NCI-H510A (cell line): Measurements from ENCODE around the gene FMNL3.

ENCODE experiments used
- DNase-seq: peaks from one replicate; lab custom pipeline; 2025; lab: John Stamatoyannopoulos, UW

FMNL3 gene

GRCh38 chr12:49673446-49674317 is 33.5 kb downstream of the FMNL3 start:
- DNase-seq, result peak; percentile 74

- no peak for DNase-seq
Measured at GRCh38 chr12:49672301-49673217, 34.6 kb downstream of the FMNL3 start.

DNA sequence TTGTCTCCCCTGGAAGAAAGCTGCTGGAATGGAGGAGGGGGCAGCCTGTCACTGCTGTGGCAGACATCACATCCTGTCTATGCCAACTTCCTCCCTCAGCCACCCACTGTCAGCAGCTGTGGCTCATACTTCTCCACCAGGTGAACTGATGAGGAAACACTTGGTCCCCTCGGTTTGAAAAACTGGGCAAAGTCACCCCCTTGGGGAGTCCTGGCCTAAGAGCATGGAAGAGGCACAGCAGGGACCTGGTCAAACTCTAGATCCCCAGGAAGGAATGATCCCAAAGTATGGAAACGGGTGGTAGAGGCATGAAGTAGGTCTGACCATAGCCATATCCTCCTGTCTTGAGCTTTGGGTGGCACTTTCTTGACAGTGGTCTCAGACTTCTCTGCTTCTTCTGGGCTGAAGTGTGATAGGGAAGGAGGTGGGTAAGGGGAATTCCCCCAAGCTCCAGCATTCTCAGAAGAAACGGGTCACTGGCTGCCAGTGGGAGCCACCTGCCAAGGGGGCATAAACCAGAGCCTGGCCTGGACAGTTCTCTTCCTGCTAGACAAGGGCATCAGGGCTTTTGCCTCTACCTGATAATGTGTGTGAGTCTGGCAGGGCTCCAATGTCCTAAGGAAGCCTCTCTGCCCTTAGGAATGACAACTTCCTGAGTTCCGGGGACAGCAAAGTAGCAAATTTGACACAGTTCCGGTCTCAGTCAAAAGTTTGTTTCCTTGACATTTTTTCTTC is 36.0 kb downstream of the FMNL3 start:
- no peak for DNase-seq

GRCh38 chr12:49669796-49670195 is 37.4 kb downstream of the FMNL3 start:
- no peak for DNase-seq

- DNase-seq, result no peak
Measured at GRCh38 chr12:49667325-49668090, 39.7 kb downstream of the FMNL3 start.

GRCh38 chr12:49666176-49666575 is 41.0 kb downstream of the FMNL3 start:
- DNase-seq, result no peak

DNA sequence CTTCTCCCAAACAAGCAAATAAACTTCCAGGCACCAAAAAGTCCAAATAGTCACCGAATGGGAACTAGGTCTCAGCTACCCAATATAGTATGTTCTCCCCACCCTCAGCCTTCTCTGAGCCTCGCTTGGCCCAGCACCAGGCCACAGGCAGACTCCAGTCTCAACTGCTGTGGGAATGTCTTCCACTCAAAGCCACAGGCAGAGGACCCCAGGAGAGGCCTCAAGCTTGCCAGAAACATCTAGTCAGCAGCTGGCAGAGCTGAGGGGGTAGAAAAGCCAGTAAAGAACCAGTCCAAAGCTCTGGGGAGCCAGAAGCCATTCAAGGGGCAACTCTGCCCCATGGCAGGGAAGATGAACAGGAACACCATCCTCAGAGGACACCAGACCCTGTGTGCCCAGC is 41.8 kb downstream of the FMNL3 start:
- no peak for DNase-seq

DNA sequence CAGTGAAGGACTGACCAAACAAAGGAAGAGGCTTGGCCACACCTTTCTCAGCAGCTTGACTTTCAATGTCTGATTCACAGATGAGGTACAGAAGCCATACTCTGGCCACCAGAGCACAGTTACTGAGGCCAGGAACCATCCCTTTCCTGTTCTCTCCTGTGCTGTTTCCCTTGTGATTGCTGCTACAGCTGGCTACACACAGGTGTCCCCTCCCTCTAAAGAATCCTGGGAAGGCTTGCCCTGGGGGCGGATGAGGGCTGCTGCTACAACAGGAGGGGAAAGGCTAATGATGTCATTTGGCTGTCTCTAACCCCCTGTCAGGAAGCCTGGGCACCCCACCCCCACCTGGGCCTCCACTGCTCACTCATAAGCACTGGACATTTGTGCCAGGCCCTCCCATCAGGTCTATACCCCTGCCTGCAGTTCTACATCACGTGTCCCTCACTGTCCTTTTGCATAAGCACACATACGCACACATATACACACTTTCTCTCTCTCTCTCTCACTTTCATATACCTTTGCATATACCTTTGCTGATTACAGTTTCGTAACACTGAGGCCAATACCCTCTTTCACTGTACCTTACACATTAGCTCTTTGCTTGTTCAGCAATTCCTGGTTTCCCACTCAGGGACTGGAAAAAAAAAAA is 42.5 kb downstream of the FMNL3 start:
- DNase-seq, result no peak

- DNase-seq, result no peak
Measured at GRCh38 chr12:49664167-49664566, 43.0 kb downstream of the FMNL3 start.

DNA sequence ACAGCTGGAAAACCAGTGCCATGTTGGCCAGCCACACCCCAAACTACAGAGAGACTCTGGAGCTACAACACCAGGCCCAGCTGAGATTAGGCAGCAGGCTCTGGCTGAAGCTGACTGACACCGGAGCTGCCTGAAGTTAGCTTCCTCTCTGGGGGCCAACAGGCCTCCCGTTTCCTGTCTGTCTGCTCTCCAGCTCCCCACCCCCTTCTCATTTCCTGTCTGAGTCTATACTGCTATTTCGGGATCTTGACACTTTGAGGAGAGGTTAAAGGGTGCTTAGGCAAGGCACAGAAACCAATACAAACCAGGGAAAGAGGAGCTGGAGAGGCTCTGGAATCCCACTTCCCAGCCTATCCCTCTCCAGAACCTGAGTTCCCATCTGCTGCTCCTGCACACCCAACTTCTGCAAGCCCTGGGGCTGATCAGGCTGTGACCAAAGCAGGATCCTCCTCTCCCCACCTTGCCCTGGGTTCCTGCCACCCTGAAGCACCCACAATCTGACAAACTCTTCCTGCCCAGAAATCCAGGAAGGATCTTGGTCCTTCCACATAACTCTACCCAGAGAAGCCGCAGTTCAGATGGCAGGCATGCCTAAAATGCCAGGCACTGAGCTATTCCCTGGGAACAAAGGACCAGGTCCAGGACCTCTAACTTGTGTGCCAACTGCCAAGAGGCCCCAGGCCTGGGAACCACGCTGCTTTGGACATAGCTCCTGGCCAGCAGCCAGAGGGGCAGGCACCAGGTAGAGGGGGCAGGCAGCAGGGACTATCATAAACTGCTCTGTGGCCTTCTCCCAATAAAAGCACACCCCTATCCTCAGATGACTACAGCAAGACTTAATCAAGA is 44.0 kb downstream of the FMNL3 start:
- DNase-seq, result peak; percentile 56

DNA sequence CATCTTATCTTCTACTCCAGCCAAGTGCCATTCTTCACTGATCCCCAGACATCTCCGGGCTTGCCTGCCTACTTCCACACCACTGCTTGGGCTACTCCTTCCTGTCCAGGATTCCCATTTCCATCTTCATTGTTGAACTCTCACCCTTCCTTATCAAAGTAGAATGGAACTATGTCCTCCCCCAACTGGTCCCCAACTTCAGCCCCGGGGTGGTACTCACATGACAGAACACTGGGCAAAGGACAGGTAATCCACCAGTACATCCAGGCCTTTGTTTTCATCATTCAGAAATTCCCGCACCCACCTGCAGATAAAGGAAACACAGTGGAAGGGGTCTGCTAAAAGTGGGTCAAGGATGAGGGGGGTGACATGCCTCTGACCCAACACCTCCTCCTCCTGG is 45.5 kb downstream of the FMNL3 start:
- DNase-seq, result no peak

DNA sequence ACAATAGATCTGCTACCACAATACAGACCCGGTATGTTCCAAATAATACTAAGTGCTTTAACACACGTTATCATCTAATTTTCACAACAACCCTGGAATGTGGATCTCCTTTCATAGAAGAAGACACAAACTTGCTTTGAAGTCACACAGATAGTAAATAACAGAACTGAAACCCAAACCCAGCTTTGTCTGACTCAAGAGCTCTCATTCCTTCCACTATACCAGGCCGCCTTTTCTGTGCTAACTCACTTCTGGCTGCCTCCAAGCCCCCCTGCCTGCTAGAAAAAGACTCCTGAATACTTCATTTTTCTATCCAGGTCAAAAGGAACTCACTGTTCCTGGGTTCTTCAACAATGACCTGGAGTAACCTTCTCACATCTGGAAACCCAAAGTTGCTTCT is 46.0 kb downstream of the FMNL3 start:
- DNase-seq, result no peak

DNA sequence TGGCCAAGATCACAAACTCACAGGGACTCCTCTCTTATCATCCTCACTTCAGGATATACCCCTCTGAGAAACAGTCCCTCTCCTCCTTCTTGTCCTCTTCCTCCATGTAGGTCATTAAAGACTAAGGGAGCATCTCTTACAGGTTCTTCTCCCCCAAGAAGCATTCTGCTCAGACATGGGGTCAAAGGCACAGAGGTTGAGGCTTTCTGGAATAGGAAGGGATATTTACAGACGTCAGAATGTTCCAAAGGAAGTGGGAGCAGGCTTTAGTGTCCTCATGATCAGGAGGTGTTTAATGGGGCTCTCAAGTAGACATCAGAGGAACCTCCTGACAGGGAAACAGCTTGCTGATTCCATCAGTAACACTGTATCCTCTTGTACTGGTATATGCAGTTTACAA is 47.5 kb downstream of the FMNL3 start:
- DNase-seq, result no peak

- no peak for DNase-seq
Measured at GRCh38 chr12:49658276-49658675, 48.9 kb downstream of the FMNL3 start.

DNA sequence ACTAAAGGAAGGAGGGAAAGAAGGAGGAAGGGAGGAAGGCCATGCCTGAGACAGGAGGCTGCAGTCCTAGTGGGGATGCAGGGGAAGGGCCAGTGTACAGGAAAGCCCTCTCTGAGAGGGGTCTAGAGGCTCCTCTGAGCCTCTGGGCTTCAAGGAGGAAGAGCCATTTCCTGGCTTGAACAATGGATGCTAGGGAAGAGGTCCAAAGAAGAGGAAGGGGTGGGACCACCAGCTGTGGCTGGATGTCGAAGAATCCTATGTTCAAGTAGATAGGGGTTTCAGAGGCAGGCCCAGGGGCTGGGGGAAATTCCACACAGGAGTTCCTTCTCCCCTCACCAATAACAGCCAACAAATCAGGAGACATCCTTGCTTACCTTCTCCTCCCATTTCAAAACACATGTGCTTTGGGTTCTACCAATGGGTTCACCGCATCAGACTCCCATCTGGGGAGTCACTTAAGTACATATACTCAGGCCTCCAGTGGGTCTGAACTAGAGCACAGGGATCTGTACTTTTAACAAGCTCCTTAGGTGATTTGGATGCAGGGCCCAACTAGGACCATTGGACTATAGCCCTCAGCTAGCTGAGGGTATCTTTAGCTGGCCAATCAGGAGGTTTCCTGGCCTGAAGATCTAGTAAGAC is 51.5 kb downstream of the FMNL3 start:
- no peak for DNase-seq

DNA sequence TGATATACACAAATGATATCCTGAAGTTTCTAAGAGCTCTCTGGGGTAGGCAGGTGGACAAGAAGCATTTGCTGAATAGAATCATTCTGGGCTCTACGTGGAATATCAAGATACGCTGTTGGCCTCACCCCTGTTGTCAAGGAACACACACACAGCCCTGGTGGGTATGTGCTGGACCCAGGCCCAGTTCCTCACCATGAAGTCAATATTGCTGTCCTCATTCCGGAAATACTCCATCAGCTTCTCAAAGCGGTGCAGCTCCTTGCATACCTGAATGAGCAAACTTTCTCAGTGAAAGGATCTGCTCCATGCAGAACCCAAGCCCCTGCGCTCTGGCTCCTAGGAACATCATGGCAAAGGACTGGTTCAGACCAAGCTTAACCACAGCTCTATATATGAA is 52.5 kb downstream of the FMNL3 start:
- no peak for DNase-seq

DNA sequence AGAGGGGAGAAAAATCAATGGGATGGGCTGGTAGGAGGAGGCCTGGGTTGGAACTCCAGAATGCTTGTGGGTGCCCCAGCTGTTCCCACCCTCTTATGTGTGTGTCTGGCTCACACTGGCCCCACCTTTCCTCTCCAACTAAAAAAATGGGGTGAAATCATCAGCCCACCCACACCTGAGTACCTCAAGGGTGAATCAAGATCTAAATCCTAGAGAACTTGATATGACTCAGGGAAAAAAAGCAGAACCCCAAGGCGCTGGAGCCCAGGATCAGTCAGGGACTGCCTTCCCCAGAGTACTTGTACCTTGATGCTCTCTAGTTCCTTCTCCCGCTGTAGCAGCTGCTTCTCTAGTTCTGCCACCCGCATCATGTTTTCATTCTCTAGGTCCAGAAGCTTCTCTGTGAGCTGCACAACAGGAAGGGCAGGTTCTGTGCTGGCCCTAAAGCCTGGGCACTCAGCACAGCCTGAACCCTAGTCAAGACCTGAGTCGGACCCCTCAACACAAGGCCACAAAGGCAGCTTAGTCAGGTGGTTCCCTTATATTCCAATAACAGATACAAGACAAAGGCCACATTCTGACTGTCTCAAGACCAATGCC is 54.2 kb downstream of the FMNL3 start:
- DNase-seq, result no peak

- DNase-seq, result no peak
Measured at GRCh38 chr12:49651855-49652254, 55.4 kb downstream of the FMNL3 start.

GRCh38 chr12:49649892-49650291 is 57.3 kb downstream of the FMNL3 start:
- DNase-seq, result no peak
